Nephron progenitor cell (in vitro differentiated cells): ENCODE results near the gene ABCC8.

Experiments
- DNase-seq: peaks from one replicate; pipeline ENCODE4 v3.0.0; 2021
- H3K27ac Mint-ChIP-seq: 2 replicates; pipeline ENCODE4 v1.8.0; 2021; ENCODE audit warnings: mild to moderate bottlenecking, moderate library complexity, mixed read lengths
- H3K27me3 Mint-ChIP-seq: 2 replicates; pipeline ENCODE4 v1.8.0; 2021; ENCODE audit warnings: mild to moderate bottlenecking, low read depth, mixed read lengths; ENCODE audit not compliant: poor library complexity
- H3K36me3 Mint-ChIP-seq: 2 replicates; pipeline ENCODE4 v1.8.0; 2021; ENCODE audit warnings: low read depth, mixed read lengths
- H3K4me1 Mint-ChIP-seq: 2 replicates; pipeline ENCODE4 v1.8.0; 2021; ENCODE audit warnings: mixed read lengths
- H3K4me3 Mint-ChIP-seq: 2 replicates; pipeline ENCODE4 v1.8.0; 2021; ENCODE audit warnings: mild to moderate bottlenecking, moderate library complexity, mixed read lengths
- H3K9me3 Mint-ChIP-seq: 2 replicates; pipeline ENCODE4 v1.8.0; 2021; ENCODE audit warnings: mild to moderate bottlenecking, moderate library complexity, mixed read lengths
- CTCF ChIP-seq: fragments of 200-600 bp; sonication (generic); IDR thresholded peaks from 2 replicates; pipeline ENCODE4 v1.5.0; 2021; ENCODE audit warnings: antibody characterized with exemption

ABCC8 gene

GRCh38 chr11:17395554-17395961 lies 81.1 kb downstream of the ABCC8 start:
- H3K36me3 Mint-ChIP-seq: no peaks in the 10 kb centered on the region
- H3K4me3 Mint-ChIP-seq: no peak overlapping the region
- no peak overlapping the region for H3K27ac Mint-ChIP-seq
- peaks cover 6% of the 10 kb centered on the region for H3K4me1 Mint-ChIP-seq
- H3K27me3 Mint-ChIP-seq: peaks cover 23% of the 10 kb centered on the region
- H3K9me3 Mint-ChIP-seq: no peaks in the 10 kb centered on the region
- no peak for TF ChIP-seq CTCF
- no peak for DNase-seq

GRCh38 chr11:17394743-17395390 lies 81.8 kb downstream of the ABCC8 start:
- DNase-seq: no peak
- Mint-ChIP-seq H3K9me3 (no peaks in the 10 kb centered on the region), H3K4me3 (no peak overlapping the region), H3K36me3 (no peaks in the 10 kb centered on the region), H3K27me3 (peaks cover 28% of the 10 kb centered on the region), H3K27ac (no peak overlapping the region), H3K4me1 (peaks cover 2% of the 10 kb centered on the region)
- no peak for TF ChIP-seq CTCF

DNA sequence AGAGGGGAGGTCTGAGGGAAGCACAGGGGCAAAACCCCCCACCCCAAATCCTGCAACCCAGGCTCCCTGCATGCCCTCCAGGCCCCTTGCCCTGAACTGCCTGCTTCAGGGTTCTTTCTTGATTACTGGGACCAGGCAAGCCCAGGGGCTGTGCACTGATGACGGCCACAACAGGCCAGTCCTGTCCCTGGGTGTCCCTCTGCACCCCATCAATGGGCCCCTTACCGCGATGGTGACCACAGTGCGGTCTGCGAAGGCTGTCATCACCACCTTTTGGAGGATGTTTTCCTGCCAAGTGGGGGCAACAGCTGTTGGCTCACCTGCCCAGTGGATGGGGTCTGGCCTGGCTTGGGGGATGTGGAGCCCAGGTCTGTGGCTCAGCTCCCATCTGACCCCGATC lies 83.2 kb downstream of the ABCC8 start:
- H3K9me3 Mint-ChIP-seq: no peaks in the 10 kb centered on the region
- H3K36me3 Mint-ChIP-seq: no peaks in the 10 kb centered on the region
- peaks cover 30% of the 10 kb centered on the region for H3K27me3 Mint-ChIP-seq
- H3K4me3 Mint-ChIP-seq: no peak overlapping the region
- no peaks in the 10 kb centered on the region for H3K4me1 Mint-ChIP-seq
- TF ChIP-seq CTCF: no peak
- no peak overlapping the region for H3K27ac Mint-ChIP-seq
- no peak for DNase-seq

DNA sequence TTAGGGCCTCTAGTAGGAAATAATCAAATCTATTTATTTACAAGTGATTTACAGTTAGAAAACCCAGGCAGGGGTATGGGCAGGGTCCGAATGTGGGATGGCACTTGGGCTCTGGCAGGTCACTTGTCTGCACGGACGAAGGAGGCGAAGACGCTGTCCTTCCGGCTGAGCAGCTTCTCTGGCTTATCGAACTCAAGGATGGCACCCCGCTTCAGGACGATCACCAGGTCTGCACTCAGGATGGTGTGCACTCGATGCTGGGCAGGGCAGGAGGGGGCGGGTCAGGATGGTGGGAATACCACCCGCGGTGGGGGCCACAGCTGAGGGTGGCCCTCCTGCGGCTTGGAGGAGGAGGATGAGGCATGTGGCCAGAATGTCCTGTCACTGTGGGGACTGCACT lies 83.8 kb downstream of the ABCC8 start:
- Mint-ChIP-seq H3K9me3 (no peaks in the 10 kb centered on the region), H3K4me1 (no peaks in the 10 kb centered on the region), H3K36me3 (no peaks in the 10 kb centered on the region), H3K27me3 (peaks cover 34% of the 10 kb centered on the region), H3K27ac (no peak overlapping the region), H3K4me3 (no peak overlapping the region)
- TF ChIP-seq CTCF: no peak
- DNase-seq: no peak

DNA sequence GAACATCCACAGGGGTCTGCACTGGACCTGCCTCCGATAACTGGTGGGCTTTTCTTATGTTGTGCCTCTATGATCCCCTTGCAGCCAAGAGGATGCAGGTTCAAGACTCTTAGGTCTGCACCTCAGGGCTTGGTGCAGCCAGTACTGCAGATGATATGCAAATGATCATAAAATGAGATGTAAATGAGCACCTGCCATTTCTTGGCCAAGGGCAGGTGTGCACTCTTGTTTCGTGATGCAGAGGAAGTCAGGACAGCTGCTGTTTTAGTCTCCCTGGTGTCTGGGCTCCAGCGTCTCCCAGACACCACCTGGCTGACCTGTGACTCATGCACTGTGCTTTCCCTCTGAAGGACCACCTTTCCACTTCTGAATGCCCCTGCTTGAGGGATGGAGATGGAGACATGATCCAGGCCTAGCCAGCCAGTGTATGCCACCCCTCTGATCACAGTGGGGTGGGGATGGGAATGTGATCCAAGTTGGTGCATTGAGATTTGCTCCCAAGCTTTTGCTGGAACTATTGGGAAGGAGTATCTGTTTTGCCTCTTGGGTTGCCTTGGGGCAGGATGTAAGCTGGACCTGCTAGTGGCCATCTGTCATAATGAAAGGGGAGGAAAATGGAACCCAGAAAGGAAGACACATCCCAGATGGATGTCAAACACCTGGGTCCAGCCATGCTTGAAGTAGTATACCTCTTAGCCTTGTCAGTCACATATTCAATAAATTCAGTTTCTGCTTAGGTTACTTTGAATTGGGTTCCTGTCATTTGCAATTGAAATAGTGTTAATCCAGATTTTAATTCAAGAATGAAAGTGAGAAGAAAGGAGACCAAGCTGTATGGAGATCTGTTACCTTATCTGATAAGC lies 84.9 kb downstream of the ABCC8 start:
- Mint-ChIP-seq H3K4me3 (no peak overlapping the region), H3K36me3 (no peaks in the 10 kb centered on the region), H3K27me3 (peaks cover 46% of the 10 kb centered on the region), H3K27ac (no peak overlapping the region), H3K4me1 (no peaks in the 10 kb centered on the region), H3K9me3 (no peaks in the 10 kb centered on the region)
- no peak for DNase-seq
- no peak for TF ChIP-seq CTCF
